Ramos (cell line): ENCODE data around the gene PLXNA4.

Source experiments
- in situ Hi-C: fragments of 300-500 bp; cut with MboI; formaldehyde crosslinking; loops from one replicate; pipeline ENCODE4 v1.14.3; 2022; ENCODE audit warnings: low sequenced_read_pairs; ENCODE audit not compliant: unreplicated experiment

Gene PLXNA4

GRCh38 chr7:132377703-132378584 is 198.3 kb downstream of the PLXNA4 start:
- in situ Hi-C loops = no loop called here

- in situ Hi-C loops = no loop called here
These were observed 199.3 kb downstream of the PLXNA4 start for GRCh38 chr7:132377015-132377414.

- in situ Hi-C loops = no loop called here
These were observed 199.8 kb downstream of the PLXNA4 start for GRCh38 chr7:132376361-132377013.

GRCh38 chr7:132373879-132374278 is 202.4 kb downstream of the PLXNA4 start:
- in situ Hi-C loops = no loop called here

GRCh38 chr7:132373041-132373440 is 203.2 kb downstream of the PLXNA4 start:
- in situ Hi-C loops = no loop called here

GRCh38 chr7:132371948-132372347 is 204.3 kb downstream of the PLXNA4 start:
- in situ Hi-C loops = no loop called here

- in situ Hi-C loops = no loop called here
These were observed 207.9 kb downstream of the PLXNA4 start for GRCh38 chr7:132368246-132368900.

GRCh38 chr7:132367795-132368194 is 208.5 kb downstream of the PLXNA4 start:
- in situ Hi-C loops = no loop called here

GRCh38 chr7:132367004-132367403 is 209.3 kb downstream of the PLXNA4 start:
- in situ Hi-C loops = no loop called here

GRCh38 chr7:132364226-132364625 is 212.0 kb downstream of the PLXNA4 start:
- in situ Hi-C loops = no loop called here

- in situ Hi-C loops = no loop called here
These were observed 214.2 kb downstream of the PLXNA4 start for GRCh38 chr7:132362059-132362458.

- in situ Hi-C loops = no loop called here
These were observed 215.1 kb downstream of the PLXNA4 start for GRCh38 chr7:132361146-132361545.

GRCh38 chr7:132359743-132360142 is 216.5 kb downstream of the PLXNA4 start:
- in situ Hi-C loops = no loop called here

GRCh38 chr7:132355048-132355447 is 221.2 kb downstream of the PLXNA4 start:
- in situ Hi-C loops = no loop called here

GRCh38 chr7:132354527-132354926 is 221.7 kb downstream of the PLXNA4 start:
- in situ Hi-C loops = no loop called here

- in situ Hi-C loops = no loop called here
These were observed 222.3 kb downstream of the PLXNA4 start for GRCh38 chr7:132353936-132354335.

GRCh38 chr7:132352800-132353199 is 223.5 kb downstream of the PLXNA4 start:
- in situ Hi-C loops = no loop called here

- in situ Hi-C loops = no loop called here
These were observed 224.2 kb downstream of the PLXNA4 start for GRCh38 chr7:132351954-132352499.

GRCh38 chr7:132350741-132351140 is 225.5 kb downstream of the PLXNA4 start:
- in situ Hi-C loops = no loop called here

- in situ Hi-C loops = no loop called here
These were observed 227.2 kb downstream of the PLXNA4 start for GRCh38 chr7:132349075-132349474.

- in situ Hi-C loops = no loop called here
These were observed 227.9 kb downstream of the PLXNA4 start for GRCh38 chr7:132348341-132348740.
